Activated CD4-positive, alpha-beta T cell treated with anti-CD3 and anti-CD28 coated beads, Interleukin-2, amount 50 U/mL, for 4 hours (primary cell): Measurements from ENCODE around the gene GRIN1.

ENCODE experiments used
- DNase-seq, 2 experiments: peaks; one replicate each; pipeline ENCODE4 v3.0.0-alpha.2; 2020

Gene GRIN1

DNA sequence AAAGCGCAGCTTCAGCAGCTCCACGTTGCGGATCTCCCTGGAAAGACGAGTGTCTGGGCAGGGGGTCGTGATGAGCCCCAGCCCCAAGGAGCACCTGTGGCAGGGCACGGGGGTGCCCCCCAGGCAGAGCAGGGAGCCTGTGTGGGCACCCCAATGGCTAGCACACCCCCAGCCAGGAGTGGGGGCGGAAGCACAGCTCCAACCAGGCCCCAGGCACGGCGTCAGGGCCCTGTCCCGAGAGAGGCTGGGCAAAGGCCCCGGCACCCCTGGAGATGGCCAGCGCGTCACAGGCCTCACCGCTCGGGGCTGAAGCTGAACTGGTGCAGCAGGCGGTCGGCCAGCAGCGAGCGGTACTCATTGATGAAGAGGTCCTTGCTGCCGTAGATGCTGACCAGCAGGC lies 41.5 kb downstream of the GRIN1 start:
- DNase-seq: no peak

GRCh38 chr9:137181680-137182079 lies 42.7 kb downstream of the GRIN1 start:
- no peak for DNase-seq

DNA sequence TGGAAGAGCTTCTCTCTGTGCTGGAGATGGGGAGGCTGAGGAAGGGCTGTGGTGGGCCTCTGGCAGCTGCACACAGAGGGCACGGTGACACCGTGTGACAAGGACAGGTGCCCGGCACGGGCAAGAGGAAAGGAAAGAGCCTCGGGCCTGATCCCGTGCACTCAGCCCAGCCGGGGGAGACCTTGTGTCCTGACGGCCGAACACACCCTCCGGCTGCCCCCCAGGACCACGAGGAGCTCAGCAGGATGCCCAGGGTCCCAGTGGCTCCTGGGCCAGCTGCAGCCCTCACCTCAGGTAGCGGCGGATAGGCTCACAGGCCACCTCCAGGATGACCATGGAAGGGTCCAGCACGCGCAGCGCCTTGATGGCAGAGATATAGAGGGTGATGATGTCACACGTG lies 43.9 kb downstream of the GRIN1 start:
- DNase-seq: no peak

DNA sequence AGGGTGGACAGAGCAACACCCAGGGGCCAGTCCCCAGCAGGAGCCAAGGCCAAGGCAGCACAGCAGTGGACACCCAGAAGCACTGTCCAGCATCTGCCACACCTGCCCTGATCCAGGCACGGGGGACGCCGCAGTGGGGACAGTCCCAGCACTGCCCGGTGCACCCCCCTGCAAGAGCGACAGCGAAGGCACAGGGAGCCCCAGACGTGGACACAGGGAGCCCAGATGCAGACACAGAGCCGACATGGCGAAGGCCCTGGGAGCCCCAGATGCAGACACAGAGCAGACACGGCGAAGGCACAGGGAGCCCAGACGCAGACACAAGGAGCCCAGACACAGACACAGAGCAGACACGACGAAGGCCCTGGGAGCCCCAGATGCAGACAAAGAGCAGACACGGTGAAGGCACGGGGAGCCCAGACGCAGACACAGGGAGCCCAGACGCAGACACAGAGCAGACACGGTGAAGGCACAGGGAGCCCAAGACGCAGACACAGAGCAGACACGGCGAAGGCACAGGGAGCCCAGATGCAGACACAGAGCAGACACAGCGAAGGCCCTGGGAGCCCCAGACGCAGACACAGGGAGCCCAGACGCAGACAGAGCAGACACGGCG lies 45.1 kb downstream of the GRIN1 start:
- no peak for DNase-seq

- DNase-seq: no peak
These were observed 46.1 kb downstream of the GRIN1 start for GRCh38 chr9:137184881-137185660.

GRCh38 chr9:137185921-137186320 lies 47.0 kb downstream of the GRIN1 start:
- DNase-seq: no peak

DNA sequence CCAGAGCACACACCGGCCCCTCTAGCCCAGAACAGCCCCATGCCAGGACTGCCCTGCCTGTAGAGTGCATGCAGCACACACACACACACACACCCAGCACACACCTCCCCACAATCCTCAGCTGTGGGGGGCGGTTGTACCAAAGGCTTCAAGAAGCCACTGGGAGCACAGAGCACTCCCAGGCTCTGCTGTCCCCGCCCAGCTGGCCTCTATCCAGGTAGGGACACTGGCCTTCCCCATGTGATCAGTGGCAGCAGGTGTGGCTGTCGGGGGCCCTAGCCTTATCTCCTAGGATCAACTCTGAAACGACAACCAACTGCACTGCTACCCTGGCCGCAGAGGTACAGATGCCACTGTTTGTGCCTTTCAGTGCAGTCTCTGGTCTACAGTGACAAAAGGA lies 47.4 kb downstream of the GRIN1 start:
- DNase-seq: no peak

DNA sequence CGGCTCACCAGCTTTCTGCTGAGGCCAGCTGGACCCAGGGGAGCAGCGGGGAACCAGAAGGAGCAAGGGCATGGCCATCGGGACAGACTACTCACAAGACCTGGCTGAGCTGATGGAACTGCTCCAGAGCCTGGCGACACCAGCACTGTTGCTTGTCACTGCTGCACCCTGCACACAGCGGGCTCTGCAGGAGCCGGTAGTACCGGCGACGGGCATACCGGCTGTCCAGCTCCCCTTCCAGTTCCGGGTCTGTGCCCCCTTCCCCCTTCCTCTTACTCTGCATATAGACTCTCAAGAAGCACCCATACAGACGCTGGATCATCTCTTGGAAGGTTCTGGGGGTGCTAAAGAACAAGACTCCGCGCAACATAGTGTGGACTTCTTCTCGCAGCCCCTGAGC lies 48.4 kb downstream of the GRIN1 start:
- no peak for DNase-seq

DNA sequence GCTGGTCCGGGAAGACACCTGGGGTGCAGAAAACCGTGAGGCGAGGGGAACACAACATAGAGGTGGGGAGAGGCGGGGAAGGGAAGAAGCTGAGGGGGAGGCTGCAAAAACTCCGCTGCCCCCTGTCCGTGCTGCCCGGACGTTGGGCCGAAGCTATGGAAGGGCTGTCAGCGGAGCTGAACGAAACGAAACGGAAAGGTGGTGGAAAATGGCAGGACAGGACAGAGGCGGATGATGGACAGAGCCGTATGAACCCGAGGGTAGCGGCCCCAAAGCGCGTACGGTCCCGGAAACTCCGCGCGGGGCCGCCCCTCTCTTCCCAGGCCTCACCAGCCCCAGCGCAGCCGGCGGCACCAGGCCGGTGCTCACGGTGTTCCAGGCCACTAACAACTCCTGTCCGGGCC lies 49.1 kb downstream of the GRIN1 start:
- DNase-seq: no peak

GRCh38 chr9:137188490-137189296 lies 49.7 kb downstream of the GRIN1 start, which contains the start of the genes ANAPC2 and SSNA1:
TSS of gene ANAPC2 (minus strand) at chr9:137188560. CDS start at chr9:137188532, 28 bp downstream.
TSS of gene SSNA1 (plus strand) at chr9:137188676. CDS start at chr9:137188727, 51 bp downstream.
- peak; percentile 86 to 87 for DNase-seq

DNA sequence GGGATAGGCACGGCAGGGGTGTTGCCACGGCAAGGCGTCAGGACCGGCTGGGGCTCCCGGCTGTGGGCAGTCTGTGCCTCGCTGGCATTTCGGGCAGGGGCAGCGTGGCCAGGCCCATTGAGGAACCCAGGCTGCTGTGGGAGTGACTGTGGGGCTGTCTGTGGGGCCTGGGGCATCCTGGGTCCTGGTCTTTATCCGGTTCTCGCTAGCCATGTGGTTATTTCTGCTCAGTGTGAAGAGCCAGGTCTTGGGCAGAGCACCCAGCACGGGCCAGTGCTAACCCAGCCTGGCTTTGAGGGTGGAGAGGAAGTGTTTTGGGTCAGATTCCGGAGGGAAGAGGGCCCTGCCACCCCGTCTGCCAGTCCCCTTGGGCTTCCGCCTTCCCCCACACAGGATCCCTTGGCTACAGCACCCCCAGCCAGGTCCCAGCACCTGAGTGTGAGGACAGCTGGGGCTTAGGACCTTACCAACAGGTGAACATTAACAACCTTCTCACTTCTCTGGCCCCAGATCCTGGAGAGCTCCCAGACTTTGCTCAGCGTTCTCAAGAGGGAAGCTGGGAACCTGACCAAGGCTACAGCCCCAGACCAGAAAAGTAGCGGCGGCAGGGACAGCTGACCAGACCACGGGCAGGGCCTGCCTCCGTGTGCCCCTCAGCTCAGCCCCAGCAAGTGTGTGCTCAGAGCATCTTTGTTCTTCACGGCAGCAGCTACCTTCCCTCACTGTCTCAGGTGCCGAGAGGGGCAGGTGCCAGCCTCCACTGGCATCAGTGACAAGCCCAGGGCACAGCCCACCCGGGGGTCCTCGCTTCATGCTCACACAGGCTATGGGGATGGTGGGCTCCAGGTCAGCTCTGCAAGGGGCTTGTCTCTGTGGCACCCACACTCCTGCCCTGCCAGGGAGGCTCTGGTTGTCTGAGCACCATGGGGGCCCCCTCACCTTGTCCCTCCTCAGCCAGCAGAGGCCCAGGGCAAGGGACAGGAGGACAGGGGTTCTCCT lies 50.6 kb downstream of the GRIN1 start:
- no peak for DNase-seq

- no peak for DNase-seq
These were observed 51.4 kb downstream of the GRIN1 start for GRCh38 chr9:137190315-137190856.

DNA sequence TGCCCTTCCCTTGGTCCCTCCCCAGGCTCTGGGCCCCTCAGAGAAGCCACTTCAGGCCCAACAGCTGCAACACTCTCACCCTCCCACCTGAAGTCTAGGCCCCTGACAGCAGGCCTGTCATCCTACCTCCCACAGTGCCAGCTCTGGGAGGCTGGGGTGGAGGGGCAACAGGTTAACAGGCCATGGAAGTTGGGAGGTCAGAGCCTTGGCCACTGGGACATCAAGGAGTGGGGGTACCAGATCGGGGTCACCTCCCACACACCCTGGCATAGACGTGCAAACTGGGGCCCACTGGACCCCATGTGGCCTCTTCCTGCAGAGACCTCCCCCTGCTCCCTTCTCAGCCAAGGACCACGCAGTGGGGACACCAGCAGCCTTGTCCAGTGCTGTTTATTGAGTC lies 52.3 kb downstream of the GRIN1 start:
- no peak for DNase-seq

- no peak for DNase-seq
These were observed 52.9 kb downstream of the GRIN1 start for GRCh38 chr9:137191691-137192447.

GRCh38 chr9:137192448-137192780 lies 53.5 kb downstream of the GRIN1 start:
- DNase-seq: no peak

DNA sequence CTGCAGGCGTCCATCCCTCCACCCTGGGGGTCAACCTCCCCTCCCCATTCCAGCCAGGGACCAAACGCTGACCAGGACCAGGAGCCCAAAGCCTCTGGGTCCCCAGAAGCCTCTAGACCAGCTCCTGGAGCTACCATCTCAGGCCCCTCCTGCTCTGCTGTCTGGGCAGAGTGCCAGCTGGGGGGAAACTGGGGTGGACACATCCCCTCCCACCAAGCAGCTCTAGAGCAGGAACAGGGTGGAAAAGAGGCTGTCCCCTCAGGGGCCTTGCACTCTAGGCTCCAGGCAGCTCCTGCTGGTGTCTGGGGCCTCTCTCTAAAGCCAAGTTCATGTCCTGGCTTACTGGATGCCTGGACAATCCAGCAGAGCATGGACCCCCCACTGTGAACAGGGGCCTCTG lies 53.9 kb downstream of the GRIN1 start:
- no peak for DNase-seq

- DNase-seq: no peak
These were observed 54.8 kb downstream of the GRIN1 start for GRCh38 chr9:137193771-137194170.

DNA sequence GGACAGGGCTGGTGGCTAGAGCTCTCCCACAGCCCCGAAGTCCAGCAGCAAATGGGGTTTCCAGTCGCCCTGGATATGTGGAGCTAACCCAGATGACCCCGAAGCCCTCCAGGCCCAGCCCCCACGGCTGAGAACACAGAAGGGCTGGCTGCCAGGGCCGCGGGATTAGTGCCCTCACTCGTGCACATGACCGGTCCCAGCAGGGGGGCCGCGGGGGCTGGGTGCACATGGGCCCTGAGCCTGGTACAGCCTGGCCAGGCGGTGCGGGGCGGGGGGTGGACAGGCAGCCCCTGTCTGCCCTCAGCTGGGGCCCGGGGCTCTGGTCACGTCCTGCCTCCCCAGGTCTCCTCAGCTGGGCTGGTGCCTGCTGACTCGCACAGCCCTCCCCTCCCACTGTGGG lies 55.4 kb downstream of the GRIN1 start:
- no peak for DNase-seq

DNA sequence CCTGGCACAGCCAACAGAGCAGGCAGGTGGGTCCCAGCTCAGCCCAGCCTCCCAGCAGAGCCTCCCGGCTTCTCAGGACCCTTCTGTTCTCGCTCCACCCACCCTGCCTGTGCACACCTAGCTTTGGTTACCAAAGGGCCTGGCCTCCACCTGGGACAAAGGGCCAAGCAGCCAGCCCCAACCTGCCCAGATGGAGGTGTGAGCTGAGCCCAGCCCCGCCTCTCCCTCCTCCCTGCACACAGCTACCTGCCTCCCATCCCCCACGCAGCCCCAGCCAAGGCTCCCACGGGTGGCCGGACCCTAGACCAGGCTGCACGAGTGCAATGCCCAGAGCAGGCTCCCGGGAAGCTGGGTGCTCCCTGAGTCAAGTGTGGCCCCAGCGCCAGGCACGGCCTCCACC lies 56.0 kb downstream of the GRIN1 start:
- DNase-seq: no peak

DNA sequence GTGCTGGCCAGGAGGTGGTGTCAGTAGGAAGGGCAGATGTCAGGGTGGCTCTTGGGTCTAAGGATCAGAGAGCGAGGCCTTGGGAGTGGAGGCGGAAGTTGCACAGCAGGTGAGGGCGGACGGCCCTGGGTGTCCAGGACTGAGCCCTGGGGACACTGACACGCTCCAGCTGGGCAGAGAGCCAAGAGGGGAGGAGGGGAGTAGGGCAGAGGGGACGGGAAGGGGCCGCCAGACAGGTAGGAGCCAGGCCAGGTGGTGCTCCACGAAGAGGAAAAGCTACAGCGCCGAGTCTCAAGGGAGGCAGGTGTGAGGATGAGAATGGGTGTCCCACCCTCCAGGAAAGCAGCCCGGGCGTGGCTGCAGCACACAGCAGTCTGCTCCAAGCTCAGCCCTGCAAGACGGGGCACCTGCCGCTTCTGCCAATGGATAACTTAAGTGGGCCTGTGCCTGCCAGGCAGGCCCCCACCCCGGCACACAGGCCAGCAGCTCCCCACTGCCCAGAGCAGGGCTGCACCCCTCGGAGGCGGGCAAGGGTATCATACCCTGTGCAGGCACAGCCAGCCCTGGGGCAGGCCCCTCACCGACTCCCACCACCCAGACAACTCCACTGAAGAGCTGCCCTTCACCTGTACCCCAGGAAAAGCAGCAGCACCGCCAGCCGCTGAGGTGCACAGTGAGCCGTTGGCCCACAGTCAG lies 56.7 kb downstream of the GRIN1 start:
- DNase-seq: no peak
